ENCODE data around the gene RBM10. TPM values are rescaled to one million over a fixed set of nuclear protein-coding genes. Genes with fewer than 3 reads are reported as not detected.

Gene RBM10
- total and polyA plus RNA-seq, 9 donors = 12.0 to 53.0 (median 36.7) TPM

- WGBS, 3 donors = 32 to 34% (median 33%) methylated on average over 7 to 10 of the region's 10 CpGs
- TF ChIP-seq CTCF (IDR thresholded peaks at IDR 0.05) (no peak), EP300 (IDR thresholded peaks at IDR 0.05) (no peak), POLR2A (IDR thresholded peaks at IDR 0.05) (no peak)
- H3K27me3 ChIP-seq = no peaks in the 10 kb centered on the region
- peaks cover 18% of the 10 kb centered on the region for H3K4me1 ChIP-seq (ENCODE audit: insufficient read depth)
- peak overlapping the region; percentile 65 for H3K4me3 ChIP-seq
- intact Hi-C loops (cut with DNase I) = no loop called here
- no peaks in the 10 kb centered on the region for H3K36me3 ChIP-seq
- H3K9me3 ChIP-seq = no peaks in the 10 kb centered on the region
- no peak for DNase-seq
- H3K27ac ChIP-seq = peak overlapping the region in 1 of 2 donors; percentile 38
These were observed 1.3 kb downstream of the RBM10 start for GRCh38 chrX:47146121-47146935.

DNA sequence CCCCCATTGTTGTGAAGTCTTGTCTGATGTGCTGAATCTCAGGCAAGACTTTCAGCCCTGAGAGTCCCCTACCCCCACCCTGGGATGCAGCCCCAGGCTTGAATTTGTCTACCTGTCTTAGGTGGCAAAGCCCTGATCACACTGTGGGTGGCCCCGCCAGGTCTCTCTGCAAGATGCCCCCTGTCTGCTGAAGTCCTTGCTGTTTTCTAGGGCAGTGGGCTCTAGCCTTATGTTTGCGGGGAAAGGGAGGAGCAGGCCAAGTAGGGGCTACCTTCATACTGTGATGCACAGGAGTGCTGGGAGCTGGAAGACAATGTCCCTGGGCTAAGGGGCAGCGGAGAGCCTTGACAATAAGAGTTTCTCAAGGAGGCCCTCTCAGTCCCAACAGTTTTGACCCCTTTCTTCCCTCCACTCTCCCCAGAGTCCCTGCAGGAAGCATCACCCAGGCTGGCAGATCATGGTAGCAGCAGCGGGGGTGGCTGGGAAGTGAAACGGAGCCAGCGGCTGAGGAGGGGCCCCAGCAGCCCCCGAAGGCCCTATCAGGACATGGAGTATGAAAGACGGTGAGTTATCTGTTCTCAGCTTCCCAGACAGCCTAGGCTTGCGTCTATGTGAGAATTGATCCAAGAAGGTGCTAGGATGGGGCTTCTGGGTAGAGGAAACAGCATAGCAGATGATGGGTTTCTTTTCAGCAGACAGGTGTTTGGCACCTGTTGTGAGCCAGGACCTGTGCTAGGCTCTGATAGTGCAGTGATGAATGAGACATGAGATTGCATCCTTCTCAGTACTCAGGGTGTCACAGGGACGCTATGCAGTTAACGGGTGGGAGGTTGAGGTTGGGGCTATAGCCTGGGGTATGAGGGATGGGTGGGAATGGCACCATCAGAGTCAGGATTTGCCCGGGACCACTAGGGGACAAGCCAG, 2.2 kb downstream of the RBM10 start:
- no peak for DNase-seq
- no peaks in the 10 kb centered on the region for H3K9me3 ChIP-seq
- intact Hi-C loops (cut with DNase I) = no loop called here

GRCh38 chrX:47148946-47149345, 3.9 kb downstream of the RBM10 start:
- H3K4me3 ChIP-seq = no peak overlapping the region
- TF ChIP-seq EP300 (IDR thresholded peaks at IDR 0.05) (no peak), POLR2A (IDR thresholded peaks at IDR 0.05) (no peak), CTCF (IDR thresholded peaks at IDR 0.05) (no peak)
- DNase-seq = no peak
- H3K36me3 ChIP-seq = no peaks in the 10 kb centered on the region
- H3K27ac ChIP-seq = no peak overlapping the region
- no peaks in the 10 kb centered on the region for H3K27me3 ChIP-seq
- WGBS, 3 donors = 40 to 57% (median 46%) methylated on average over 2 of the region's 2 CpGs
- intact Hi-C loops (cut with DNase I) = no loop called here
- no peaks in the 10 kb centered on the region for H3K9me3 ChIP-seq
- peaks cover 17% of the 10 kb centered on the region for H3K4me1 ChIP-seq (ENCODE audit: insufficient read depth)

More for the DNA sequence above, 2.2 kb downstream of the RBM10 start:
- WGBS, 3 donors = 68 to 80% (median 78%) methylated on average over 12 of the region's 12 CpGs
- no peaks in the 10 kb centered on the region for H3K27me3 ChIP-seq
- H3K4me3 ChIP-seq = no peak overlapping the region
- no peaks in the 10 kb centered on the region for H3K36me3 ChIP-seq
- H3K4me1 ChIP-seq (ENCODE audit: insufficient read depth) = peaks cover 18% of the 10 kb centered on the region
- TF ChIP-seq EP300 (IDR thresholded peaks at IDR 0.05) (no peak), POLR2A (IDR thresholded peaks at IDR 0.05) (no peak), CTCF (IDR thresholded peaks at IDR 0.05) (no peak)
- H3K27ac ChIP-seq = no peak overlapping the region

DNA sequence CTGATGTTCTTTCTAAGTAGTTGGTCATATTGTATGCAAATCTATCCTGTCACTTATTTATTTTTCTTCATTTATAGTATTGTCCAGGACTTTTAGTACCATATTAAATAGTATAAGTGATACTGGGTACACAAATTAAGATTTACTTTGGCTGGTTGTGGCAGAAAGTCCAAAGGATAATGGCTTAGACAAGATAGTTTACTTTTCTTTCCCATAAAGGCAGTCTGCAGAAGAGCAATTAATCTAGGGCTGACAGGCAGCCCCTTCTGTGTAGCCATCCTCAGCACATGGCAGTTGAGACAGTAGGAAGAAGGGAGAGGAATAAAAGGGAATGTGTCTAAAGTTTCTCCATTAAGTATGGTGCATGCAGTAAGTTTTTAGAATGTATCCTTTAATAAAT, 6.4 kb downstream of the RBM10 start:
- intact Hi-C loops (cut with DNase I) = no loop called here
- no peaks in the 10 kb centered on the region for H3K27me3 ChIP-seq
- no peaks in the 10 kb centered on the region for H3K36me3 ChIP-seq
- H3K4me1 ChIP-seq (ENCODE audit: insufficient read depth) = peaks cover 12% of the 10 kb centered on the region
- no peak overlapping the region for H3K27ac ChIP-seq
- H3K4me3 ChIP-seq = no peak overlapping the region
- no peak for DNase-seq
- TF ChIP-seq CTCF (IDR thresholded peaks at IDR 0.05) (no peak), EP300 (IDR thresholded peaks at IDR 0.05) (no peak), POLR2A (IDR thresholded peaks at IDR 0.05) (no peak)
- no peaks in the 10 kb centered on the region for H3K9me3 ChIP-seq
